HG02970 (cell line): ENCODE data around the gene USP24.

Experiments used
- ATAC-seq: cut with Tn5 transposase; IDR thresholded peaks from one replicate; pipeline ENCODE4 v1.9.1; 2021; ENCODE audit warnings: mild to moderate bottlenecking, moderate library complexity, moderate number of reproducible peaks; ENCODE audit not compliant: unreplicated experiment, low FRiP score

The USP24 gene

GRCh38 chr1:55215194-55216021, at the start of gene USP24:
USP24 (minus strand) TSS chr1:55215364; CDS start chr1:55215113, 251 bp downstream.
- ATAC-seq = peak; percentile 83

- ATAC-seq = no peak
Measured at GRCh38 chr1:55262822-55263221, 47.7 kb upstream of the USP24 start.

- no peak for ATAC-seq
Measured at GRCh38 chr1:55259911-55260609, 44.9 kb upstream of the USP24 start.

GRCh38 chr1:55257958-55258357, 42.8 kb upstream of the USP24 start:
- ATAC-seq = no peak

GRCh38 chr1:55255901-55256300, 40.7 kb upstream of the USP24 start:
- no peak for ATAC-seq

GRCh38 chr1:55252942-55253589, 37.9 kb upstream of the USP24 start:
- ATAC-seq = no peak

- no peak for ATAC-seq
Measured at GRCh38 chr1:55250399-55251075, 35.4 kb upstream of the USP24 start.

GRCh38 chr1:55249646-55250398, 34.7 kb upstream of the USP24 start:
- no peak for ATAC-seq

- no peak for ATAC-seq
Measured at GRCh38 chr1:55246896-55247295, 31.7 kb upstream of the USP24 start.

- ATAC-seq = no peak
Measured at GRCh38 chr1:55246331-55246730, 31.2 kb upstream of the USP24 start.

- ATAC-seq = no peak
Measured at GRCh38 chr1:55245781-55246180, 30.6 kb upstream of the USP24 start.

GRCh38 chr1:55244476-55245099, 29.4 kb upstream of the USP24 start:
- no peak for ATAC-seq

- ATAC-seq = no peak
Measured at GRCh38 chr1:55243655-55244054, 28.5 kb upstream of the USP24 start.

- ATAC-seq = no peak
Measured at GRCh38 chr1:55239548-55239947, 24.4 kb upstream of the USP24 start.

GRCh38 chr1:55235722-55236121, 20.6 kb upstream of the USP24 start:
- ATAC-seq = no peak

- no peak for ATAC-seq
Measured at GRCh38 chr1:55234016-55234415, 18.9 kb upstream of the USP24 start.

GRCh38 chr1:55233145-55233777, 18.1 kb upstream of the USP24 start:
- ATAC-seq = no peak

GRCh38 chr1:55232448-55233144, 17.4 kb upstream of the USP24 start:
- ATAC-seq = no peak

- ATAC-seq = no peak
Measured at GRCh38 chr1:55231745-55232144, 16.6 kb upstream of the USP24 start.
